Measurements from ENCODE around the gene LHPP. TPM values are rescaled to one million over a fixed set of nuclear protein-coding genes. Genes with fewer than 3 reads are reported as not detected.

The LHPP gene
- total RNA-seq, 1 experiment from 2014 or later: 9.4 TPM

DNA sequence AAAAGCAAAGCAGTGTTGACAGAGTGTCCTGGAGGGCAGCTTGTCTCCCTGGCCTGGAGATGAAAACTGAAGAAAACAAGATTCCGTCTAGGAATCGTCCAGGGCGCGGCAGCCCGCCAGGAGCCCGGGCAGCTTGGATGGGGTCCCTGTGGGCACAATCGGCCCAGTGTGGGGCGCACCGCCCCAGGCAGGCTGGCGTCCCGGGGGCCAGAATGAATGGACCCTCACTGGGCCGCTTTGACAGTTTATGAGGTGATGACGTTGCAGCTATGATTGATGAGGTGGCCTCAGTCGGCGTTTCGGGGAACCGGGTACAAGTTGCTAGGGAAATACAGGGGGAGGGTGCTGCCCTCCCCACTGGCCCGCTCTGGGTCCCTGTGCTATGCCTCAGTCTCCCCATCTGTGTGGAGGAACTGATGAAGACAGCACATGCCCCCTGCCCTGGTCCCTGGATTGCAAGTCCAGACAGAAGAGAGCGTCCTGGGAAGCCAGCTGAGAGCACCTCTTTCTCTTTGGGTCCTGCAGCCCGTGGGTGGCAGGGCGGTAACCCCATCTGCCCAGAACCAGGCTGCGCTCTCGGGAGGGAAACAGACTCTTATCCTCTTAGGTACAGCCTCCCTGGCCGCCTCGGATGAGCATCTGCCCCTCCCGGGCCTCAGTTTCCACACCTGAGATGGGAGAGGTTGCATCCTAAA, 131.3 kb downstream of the LHPP start:
- no peak for DNase-seq (ENCODE audit: low read depth)

DNA sequence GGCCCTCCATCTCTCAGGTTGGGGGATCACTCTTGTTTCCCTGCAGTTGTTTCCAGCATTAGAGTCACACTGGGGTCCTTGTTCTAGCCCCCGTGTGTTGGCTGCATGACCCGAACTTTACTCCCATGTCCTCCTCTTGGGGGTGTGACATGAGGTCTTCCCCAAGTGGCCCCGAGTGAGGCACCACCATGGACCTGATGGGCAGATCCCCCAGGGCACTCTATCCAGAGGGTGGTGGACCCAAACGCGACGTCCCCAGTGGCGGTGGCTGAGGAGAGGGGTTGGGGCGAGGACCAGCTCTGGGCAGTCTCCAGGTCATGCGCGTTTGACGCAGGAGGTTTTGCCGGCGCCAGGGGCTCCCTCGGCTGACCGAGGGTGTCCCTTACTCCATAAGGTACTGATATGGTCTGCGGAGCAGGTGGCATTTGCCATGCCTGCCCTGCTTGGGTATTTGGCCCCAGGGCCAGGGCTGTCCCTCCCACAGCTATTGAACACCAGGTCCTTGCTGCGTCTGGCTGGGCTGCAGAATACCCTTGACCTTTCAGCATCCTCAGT, 131.9 kb downstream of the LHPP start:
- no peak for DNase-seq (ENCODE audit: low read depth)

DNA sequence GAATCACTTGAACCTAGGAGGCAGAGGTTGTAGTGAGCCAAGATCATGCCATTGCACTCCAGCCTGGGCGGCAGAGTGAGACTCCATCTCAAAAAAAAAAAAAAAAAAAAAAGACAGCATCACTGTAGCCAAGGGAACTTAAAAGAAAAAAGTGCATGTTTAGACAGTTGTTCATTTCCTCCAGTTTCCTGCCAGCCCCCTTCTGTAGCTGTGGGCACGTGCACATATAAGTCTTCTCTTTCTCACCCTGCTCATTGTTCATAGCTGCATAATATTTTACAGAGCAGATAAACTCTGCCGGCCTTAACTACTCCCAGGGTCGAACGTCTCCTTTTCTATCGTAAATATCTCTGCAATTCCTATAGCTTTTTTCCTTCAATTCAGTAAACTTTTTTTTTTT, 132.6 kb downstream of the LHPP start:
- DNase-seq (ENCODE audit: low read depth): no peak

DNA sequence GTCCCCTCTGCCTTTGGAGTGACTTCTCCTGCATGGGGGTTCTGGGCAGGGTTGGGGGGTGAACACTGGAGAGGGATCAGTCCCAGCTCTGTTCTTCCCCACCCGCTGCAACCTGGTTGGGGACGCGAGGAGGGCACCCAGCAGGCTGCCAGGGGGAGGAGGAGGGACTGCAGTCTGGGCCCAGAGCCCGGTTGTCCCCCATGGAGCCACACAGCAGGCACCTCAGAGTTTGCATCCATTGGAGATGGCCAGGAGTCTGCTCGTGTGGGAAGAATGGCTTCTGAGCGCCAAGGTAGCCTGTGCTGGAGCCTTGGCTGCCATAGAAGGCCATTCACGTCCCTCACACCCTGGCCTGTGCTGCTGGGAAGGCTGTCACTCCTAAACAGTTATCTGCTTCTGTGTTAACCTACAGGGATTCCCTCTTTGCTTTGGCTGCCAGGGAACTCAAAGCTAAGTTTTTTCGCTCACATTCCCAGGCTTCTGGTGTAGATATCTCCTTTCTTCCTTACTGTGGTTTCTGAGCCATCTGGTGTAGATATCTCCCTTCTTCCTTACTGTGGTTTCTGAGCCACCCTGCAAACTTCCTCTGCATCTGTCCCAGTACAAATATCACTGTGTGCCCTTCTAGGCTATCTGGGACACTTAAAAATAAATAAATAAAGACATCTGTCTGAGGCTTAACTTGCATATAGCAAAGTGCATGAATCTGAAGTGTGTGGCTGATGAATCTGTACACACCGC, 133.7 kb downstream of the LHPP start:
- DNase-seq (ENCODE audit: low read depth): no peak

DNA sequence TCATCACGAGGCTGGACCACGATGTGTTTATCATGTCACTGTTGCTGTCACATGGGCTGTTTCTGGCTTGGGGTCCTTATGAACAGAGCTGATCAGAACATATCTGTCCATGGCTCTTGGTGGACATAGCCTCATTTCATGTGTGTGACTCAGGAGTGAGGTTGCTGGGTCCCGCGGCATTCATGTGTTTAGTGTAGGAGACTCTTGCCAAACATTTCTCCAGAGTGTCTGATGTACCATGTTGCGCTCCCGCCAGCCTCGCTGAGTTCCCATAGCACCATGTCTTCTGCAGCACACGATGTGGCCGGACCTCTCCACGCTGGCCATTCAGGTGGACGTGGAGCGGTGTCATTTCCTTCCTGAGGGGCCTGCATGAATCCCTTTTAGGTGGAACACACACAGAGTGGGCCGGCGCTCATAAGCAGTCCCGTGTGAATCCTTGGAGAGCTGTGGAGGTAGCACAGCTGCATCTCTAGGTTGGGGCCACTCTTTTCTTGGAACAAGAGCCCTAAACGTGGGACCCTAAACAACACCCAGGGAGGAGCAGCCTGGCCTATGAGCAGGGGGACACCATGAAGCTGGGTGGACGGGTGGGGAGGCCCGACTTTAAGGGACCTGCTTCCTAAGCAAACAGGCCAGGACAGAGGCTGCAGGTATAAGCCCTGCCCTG, 134.6 kb downstream of the LHPP start:
- no peak for DNase-seq (ENCODE audit: low read depth)

DNA sequence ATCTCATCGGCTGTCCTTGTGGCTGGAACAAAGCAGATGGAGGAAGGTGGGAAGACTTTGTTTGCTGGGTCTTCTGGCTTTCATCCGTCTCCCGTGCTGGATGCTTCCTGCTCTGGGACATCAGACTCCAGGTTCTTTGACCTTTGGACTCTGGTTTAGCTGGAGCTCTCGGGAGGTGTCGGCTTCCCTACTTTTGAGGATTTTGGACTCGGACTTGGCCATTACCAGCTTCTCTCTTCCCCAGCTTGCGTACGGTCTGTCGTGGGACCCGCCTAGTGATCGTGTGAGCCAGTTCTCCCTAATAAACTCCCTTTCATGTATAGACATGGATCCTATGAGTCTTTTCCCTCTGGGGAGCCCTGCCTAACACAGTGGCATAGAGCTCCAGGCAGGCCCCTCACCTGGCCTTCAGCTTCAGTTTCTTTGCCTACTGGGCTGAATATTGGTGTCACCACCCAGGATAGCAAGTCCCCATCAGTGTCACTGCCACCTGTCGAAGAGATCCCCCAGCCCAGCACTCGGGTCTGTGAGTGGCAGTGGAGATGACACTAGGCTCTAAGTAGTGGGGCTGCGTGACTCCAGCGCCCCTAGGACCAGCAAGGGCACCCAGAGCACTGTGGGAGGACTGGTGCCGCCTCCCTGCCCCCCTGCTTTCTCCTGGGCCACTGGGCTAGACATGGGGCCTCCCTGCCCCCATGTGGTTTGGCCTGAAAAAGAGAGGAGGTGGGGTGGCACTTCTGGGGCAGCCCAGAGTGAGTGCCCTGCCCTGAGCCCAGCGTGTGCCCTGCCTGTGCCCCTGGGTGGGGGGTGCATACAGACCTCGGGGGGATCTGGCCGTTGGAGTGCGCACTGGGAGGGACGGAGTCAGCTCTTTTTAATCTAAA, 135.6 kb downstream of the LHPP start:
- DNase-seq (ENCODE audit: low read depth): no peak

DNA sequence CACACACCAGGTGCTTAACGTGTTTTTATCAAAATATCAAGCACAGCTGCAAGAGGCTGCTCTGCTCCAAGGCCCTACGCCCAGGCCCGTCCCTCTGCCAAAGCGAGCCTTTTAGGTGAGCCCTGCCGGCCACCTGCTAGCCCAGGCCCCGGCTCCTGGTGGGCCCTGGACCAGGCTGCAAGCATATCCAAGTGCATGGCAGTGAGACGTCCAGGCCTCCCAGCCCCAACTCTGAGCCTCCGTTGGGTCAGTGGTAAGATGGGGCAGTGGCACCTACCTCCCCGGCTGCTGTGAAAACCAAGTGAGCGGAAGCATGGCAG, 136.2 kb downstream of the LHPP start:
- no peak for DNase-seq (ENCODE audit: low read depth)

DNA sequence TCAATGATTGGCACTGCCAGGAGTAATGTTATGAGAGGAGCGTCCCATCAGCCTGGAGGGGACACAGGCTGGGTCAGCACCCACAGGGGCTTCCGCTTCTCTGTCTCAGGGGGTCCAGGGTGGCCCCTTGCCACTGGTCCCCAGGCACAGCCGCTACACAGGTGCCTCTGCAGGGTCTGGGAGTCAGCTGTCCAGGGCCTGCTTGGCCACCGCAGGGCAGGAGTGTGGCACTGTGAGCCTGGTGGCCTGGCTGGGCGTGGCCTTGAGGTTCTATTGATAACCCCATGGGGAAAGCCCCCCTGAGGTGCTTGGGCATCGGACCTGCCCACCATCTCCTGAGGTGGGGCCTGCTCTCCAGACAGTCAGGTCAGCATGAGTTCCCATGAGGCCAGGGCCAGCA, 136.6 kb downstream of the LHPP start:
- DNase-seq (ENCODE audit: low read depth): no peak

DNA sequence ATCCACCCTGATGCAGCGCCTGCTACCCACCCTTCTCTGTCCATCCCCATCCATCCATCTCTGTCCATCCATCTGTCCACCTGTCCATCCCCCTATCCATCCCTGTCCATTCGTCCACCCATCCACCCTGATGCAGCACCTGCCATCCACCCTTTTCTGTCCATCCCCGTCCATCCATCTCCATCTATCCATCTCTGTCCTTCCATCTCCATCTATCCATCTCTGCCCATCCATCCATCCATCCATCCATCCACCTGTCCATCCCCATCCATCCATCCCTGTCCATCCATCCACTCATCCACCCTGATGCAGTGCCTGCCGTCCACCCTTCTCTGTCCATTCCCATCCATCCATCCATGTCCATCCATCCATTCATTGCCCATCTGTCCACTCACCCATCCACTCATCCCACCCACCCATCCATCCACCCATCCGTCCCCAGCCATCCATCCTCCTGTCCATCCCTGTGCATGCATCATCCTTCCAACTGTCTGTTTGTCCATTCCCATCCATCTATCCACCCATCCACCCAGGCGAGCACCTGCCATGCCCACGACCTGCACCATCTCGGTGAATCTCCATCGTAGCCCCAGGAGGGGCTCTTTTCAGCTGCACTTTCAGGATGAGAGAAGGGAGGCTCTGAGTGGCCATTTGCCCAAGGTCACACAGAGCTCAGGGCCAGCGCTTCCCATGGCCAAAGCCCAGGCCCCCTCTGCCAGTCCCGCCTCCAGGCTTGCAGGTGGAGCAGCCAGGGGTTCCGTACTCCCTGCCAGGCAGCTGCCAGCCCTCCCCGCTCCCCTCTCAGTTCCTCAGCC, 137.4 kb downstream of the LHPP start:
- no peak for DNase-seq (ENCODE audit: low read depth)

DNA sequence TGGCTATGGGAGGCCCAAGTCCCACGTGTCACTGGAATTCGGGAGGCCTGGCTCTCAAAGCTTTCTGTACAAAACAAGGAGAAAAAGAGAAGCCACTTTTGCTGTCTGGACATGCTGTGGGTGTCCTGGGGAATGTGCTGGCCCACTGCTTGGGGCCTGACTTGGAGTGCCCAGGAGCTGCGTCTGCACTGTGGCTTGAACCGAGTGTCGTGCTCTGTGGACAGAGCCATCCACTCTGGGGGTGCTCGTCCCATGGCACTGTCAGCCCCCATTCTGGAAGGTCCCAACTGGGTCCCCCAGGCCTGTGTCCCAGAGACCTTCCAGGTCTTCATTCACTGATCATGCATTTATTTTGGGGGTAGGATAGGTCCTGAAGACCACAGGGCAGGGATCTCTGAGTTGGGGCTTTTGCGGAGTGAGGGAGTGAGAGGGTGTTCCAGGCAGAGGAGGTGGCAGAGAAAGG, 138.0 kb downstream of the LHPP start:
- no peak for DNase-seq (ENCODE audit: low read depth)

DNA sequence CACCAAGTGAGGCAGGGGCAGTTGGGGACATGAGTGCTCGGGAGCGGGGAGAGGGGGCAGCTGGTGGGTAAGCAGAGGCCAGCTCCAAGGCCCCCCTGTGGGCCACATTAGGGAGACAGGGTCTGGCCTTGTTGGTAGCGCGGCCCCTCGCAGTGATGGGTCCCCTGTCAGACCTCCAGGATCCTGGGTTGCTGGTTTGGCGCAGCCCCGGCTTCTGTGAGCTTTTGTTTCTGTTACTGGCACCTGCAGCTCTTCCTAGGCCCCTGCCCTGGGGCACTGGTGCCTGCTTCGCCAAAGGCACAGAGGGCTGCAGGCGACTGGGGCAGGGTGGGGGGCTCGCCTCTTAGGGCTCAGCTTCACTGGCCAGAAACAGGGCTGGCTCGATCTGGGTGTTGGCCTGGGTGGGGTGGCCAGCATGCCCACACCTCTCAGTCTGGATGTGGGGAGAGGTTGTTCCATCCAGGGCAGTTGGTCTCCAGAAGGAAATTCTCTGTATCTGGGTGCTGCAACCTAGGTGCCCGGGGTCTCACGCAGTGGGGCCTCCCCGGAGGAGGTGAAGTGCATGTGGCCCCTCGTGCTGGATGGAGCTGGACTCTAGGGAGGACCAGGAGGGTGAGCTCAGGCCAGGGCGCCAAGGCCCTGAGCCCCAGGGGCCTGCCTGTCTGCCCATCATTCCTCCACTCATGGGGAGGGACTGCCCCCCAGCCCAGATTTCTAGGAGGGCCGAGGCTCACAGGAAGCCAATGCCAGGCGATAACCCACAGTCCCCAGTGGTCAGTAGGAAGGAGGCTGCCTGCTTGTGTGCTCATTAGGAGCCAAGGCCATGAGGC, 138.6 kb downstream of the LHPP start:
- no peak for DNase-seq (ENCODE audit: low read depth)

DNA sequence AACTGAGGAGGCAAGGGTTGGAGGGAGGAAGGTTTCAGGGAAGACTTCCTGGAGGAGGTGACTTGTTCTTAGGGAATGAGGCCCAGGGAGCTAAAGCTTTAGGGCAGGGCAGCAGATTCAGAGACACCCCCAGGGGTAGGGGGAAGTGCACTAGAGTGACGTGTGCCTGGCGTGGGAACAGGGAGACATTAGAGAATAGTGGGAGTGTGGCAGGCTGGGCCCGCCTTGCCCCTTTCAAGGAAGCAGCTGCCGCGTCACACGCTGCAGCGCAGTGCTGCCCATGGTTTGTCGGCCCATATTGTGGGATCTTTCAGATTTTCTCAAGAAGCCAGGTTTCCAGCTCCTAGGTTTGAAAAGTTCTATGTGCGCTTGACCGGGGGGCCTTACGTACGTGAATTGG, 139.4 kb downstream of the LHPP start:
- no peak for DNase-seq (ENCODE audit: low read depth)

DNA sequence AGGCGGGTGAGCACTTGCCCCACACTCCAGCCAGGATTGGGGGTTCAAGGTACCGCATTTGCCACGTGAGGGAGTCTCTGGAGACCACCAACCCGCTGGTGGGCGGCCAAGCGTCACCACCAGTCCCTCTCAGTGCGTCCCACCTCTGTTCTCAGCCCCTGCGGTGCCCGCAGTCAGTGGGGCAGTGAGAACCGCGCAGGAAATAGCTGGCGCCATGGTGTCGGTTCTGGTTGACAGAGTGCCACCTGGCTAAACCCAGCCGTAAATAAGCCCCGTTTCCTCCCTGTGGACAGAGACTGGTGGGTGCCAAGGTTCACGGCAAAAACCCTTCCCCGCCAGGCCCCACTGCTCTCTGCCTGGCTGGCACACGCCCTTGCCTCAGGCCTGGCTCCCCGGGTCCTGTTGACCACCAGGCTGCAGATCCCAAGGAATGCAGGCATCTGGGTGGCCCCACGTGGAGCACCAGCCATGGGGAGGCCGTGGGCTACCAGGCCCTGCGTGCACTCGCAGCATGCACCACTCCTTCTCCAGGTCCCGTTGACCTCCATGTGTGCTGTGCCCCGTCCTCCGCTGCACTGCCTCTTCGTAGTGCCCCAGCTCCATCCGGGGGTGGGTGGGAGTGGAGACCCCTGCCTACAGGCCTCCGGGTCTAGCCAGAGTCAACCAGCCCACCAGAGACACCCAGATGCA, 140.0 kb downstream of the LHPP start:
- no peak for DNase-seq (ENCODE audit: low read depth)

DNA sequence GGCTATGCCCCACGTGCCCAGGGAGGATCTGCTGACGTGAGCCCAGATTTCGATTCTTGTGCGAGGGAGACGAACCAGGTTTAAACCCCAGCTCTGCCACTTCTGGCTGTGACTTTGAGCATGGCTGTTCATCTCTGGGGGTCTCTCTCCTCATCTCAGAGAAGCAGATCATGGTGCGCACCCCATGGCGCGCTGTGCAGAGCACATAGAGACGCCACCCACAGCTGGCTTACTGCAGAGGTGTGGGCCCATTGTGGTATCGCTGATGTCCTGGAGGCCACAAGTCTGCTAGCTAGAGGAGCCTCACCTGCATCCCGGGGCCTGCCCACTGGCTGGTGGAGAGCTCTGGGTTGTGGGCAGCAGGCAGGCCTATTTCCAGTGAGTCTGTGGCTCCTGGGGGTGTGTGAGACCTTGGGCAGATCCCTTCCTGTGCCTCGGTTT, 140.5 kb downstream of the LHPP start:
- no peak for DNase-seq (ENCODE audit: low read depth)

DNA sequence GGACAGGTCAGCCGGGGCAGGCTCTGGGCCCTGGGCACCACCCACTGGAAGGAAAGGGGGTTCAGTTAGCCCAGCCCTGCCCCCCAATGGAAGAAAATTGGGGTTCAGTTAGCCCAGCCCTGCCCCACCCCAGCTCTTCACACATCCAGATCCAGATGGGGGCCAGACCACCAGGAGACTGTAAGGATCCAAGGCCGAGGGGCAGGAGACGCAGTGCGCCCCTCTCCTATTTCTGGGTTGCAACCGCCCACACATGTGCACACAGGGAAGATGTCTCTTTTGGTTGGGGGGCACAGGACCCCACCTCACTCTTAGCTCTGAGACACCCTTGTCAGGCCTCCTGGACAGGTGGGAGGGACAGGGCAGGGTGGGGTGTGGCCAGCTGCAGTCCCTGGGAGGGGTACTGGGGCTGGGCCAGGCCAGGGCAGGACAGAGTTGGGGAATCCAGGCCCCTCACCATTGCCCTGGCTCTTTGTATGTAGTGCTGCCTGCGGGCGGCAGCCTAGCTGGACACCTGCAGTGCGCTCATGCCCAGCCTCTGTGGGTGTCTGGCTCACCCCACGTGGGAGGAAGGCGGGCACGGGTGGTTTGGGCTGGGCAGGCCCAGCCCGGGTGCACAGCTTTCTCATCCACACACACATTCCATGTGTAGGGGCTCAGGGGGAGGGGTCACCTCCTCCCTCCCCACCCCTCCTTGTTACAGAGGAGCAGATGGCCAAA, 141.2 kb downstream of the LHPP start:
- DNase-seq (ENCODE audit: low read depth): no peak

DNA sequence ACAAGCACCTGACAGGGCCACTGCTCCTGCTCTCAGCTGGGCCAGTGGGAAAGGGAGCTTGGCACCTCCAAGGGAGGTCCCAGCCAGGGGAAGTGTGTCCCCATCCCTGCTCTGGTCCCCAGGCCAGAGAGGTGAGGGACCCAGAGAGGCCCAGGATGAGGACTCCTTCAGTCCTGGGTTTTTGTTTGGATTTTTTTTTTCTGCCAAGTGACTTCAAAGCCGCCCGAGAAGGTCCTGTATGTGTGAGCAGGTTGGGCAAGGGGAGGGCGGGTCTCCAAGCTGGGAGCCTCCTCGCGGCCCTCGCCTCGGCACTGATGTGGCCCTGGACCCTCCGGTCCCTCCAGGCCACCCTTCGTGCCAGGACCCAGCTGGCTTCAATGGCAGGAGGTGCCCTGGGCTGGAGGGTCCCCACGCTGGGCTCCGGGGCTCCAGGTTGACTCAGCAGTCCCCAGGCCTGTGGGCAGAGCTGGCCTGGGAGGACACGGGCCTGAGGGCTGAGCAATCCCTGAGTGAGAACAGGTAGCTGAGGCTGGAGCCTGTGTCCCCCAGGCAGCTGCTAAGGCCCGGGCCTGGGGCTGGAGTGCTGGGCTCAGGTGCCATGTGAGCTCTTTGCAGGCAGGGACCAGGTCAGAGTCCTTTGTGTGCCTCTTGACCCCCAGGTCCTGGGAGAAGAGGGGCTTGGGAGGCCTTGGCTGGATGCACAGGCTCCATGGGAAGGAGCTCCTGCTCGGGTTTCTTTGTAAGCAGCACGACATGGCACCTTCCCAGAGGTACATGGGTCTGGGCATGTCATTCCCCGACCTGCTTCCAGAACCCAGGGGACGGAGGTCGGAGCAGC, 142.0 kb downstream of the LHPP start:
- DNase-seq (ENCODE audit: low read depth): no peak

DNA sequence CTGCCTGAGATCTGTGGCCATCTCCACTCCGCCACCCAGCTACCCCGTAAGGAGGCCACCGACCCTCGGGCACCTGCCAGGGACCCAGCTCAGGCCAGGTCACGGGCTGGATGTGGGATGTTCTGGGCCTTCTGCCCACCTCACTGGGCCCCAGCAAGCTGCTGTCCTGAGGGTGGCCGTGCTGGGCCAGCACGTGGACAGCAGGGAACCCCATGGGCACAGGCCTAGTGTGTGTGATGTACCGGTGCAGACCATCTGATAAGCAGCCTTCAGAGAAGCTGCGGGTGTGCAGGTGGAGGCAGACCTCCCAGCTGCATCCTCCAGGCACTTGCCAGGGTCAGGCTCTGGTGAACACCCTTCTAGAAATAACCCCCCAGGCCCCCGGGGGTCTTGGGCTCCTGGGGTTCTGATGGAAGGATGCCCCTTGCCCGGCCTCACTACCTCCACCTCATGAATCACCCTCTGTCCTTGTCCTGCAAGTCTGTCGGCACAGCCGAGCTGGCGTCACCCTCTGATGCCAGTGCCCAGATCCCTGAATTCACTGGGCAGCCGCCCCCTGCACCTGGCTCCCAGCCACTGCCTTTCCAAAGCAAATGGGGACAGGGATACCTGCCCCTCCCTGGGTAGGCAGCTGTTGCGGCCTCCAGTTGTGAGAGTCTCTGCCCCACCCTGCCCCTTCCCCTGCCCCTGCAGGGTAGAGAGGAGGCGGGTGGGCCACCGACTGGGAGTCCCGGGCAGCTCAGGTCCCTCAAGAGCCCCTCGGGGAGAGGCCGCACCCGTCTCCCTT, 142.8 kb downstream of the LHPP start:
- no peak for DNase-seq (ENCODE audit: low read depth)
